ENCODE results near the gene GUCA1A. TPM values are rescaled to one million over a fixed set of nuclear protein-coding genes. Genes with fewer than 3 reads are reported as not detected.

Gene GUCA1A
- total RNA-seq, 1 donor from 2014 or later, result 1.2 TPM

Other genes starting within 250 kb of the GUCA1A start
- gene CCND3, start 231.6 kb upstream of the GUCA1A start, total RNA-seq, result 12.6 TPM
- 4.5 TPM for gene TAF8, start 122.8 kb upstream of the GUCA1A start, total RNA-seq
- gene C6orf132, start 30.7 kb upstream of the GUCA1A start, total RNA-seq, result under 0.01 TPM
- 0.41 TPM for gene GUCA1B, start 21.6 kb downstream of the GUCA1A start, total RNA-seq
- 51.4 TPM for gene MRPS10, start 44.5 kb downstream of the GUCA1A start, total RNA-seq

Measured in frontal cortex (tissue), 1 donor.